T follicular helper cell (primary cell): ENCODE results near the gene MYO15B.
"Not testable (repeated sequence)": the region's sequence is repeated elsewhere in the genome, so short reads cannot be mapped to it uniquely, and the experiment has no call there.

Experiments
- DNase-seq: peaks from one replicate; pipeline ENCODE4 v3.0.0-alpha.2; 2020; ENCODE audit warnings: low read depth

Gene MYO15B

GRCh38 chr17:75624714-75625345, 37.2 kb downstream of the MYO15B start:
- DNase-seq = no peak

GRCh38 chr17:75625813-75626486, 38.4 kb downstream of the MYO15B start:
- no peak for DNase-seq

- DNase-seq = no peak
These were observed 39.0 kb downstream of the MYO15B start for GRCh38 chr17:75626496-75627038.

GRCh38 chr17:75627094-75627493, 39.5 kb downstream of the MYO15B start:
- DNase-seq = no peak

- DNase-seq = no peak
These were observed 40.8 kb downstream of the MYO15B start for GRCh38 chr17:75628425-75628824.

- no peak for DNase-seq
These were observed 41.6 kb downstream of the MYO15B start for GRCh38 chr17:75629157-75629556.

GRCh38 chr17:75630071-75630917, 42.7 kb downstream of the MYO15B start:
- DNase-seq = no peak

GRCh38 chr17:75631353-75631752, 43.8 kb downstream of the MYO15B start:
- DNase-seq = no peak

- DNase-seq = no peak
These were observed 44.8 kb downstream of the MYO15B start for GRCh38 chr17:75632428-75632827.

GRCh38 chr17:75632863-75633485, 45.4 kb downstream of the MYO15B start, which contains the start of gene SMIM5:
Gene SMIM5, plus strand, starts transcription at chr17:75633434. Its CDS starts 6,768 bp downstream, at chr17:75640202.
- DNase-seq = peak; percentile 73

- DNase-seq = peak; percentile 34
These were observed 46.1 kb downstream of the MYO15B start for GRCh38 chr17:75633486-75634375.

- no peak for DNase-seq
These were observed 46.8 kb downstream of the MYO15B start for GRCh38 chr17:75634376-75634740.

- no peak for DNase-seq
These were observed 47.4 kb downstream of the MYO15B start for GRCh38 chr17:75634754-75635609.

GRCh38 chr17:75635610-75636202, 48.1 kb downstream of the MYO15B start:
- no peak for DNase-seq

- no peak for DNase-seq
These were observed 49.0 kb downstream of the MYO15B start for GRCh38 chr17:75636381-75637142.

GRCh38 chr17:75637143-75637538, 49.5 kb downstream of the MYO15B start:
- DNase-seq = no peak

GRCh38 chr17:75637551-75637950, 50.0 kb downstream of the MYO15B start:
- no peak for DNase-seq

- DNase-seq = not testable (repeated sequence)
These were observed 50.4 kb downstream of the MYO15B start for GRCh38 chr17:75638039-75638438.

GRCh38 chr17:75638893-75639292, 51.3 kb downstream of the MYO15B start:
- no peak for DNase-seq
